ENCODE measurements around the gene DCLK2. TPM values are rescaled to one million over a fixed set of nuclear protein-coding genes. Genes with fewer than 3 reads are reported as not detected.

The DCLK2 gene
- total RNA-seq, 3 donors from 2014 or later: 0.08 TPM; not detected in 2

DNA sequence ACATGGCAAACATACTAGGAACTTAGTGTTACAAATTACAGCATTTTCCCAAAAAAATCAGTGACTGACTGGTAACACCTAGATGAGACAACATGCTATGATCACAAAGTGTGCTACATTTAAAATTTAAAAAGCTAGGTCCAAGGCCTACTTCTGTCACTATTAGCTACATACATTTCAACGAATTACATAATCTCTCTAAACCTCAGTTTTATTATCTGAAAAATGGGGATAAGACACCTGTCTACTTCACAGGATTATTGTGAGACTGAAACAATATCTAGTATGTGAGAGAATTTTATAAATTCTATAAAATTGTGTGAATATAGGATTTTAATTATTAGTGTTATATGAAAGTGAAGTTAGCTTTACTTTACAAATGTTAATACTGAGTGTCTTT lies 228.5 kb downstream of the DCLK2 start:
- peaks cover 20% of the 10 kb centered on the region for H3K36me3 Mint-ChIP-seq (ENCODE audit: insufficient read depth)
- no peak for DNase-seq
- H3K4me3 Mint-ChIP-seq: no peak overlapping the region
- peaks cover 9% of the 10 kb centered on the region for H3K4me1 Mint-ChIP-seq (ENCODE audit: low read depth)
- no peaks in the 10 kb centered on the region for H3K27me3 Mint-ChIP-seq (ENCODE audit: low read depth)
- ATAC-seq: no peak
- H3K9me3 Mint-ChIP-seq: no peaks in the 10 kb centered on the region
